ENCODE data around the gene DSP.

- TF ChIP-seq CTCF (IDR thresholded peaks at IDR 0.05) = no peak
- TF ChIP-seq EZH2phosphoT487 (IDR thresholded peaks at IDR 0.05) = no peak
- no peak for TF ChIP-seq EZH2 (IDR thresholded peaks at IDR 0.05)
Measured at GRCh38 chr6:7633361-7633760, 91.9 kb downstream of the DSP start.

All from neural progenitor cell (in vitro differentiated cells).